GM12878 (cell line): Measurements from ENCODE around the gene DMPK. TPM values are rescaled to one million over a fixed set of nuclear protein-coding genes. Genes with fewer than 3 reads are reported as not detected.
A peak's percentile ranks its signal among the peaks of the same experiment; 100 is the strongest.

ENCODE experiments used
- BCL11A ChIP-seq: IDR thresholded peaks from 2 replicates; pipeline ENCODE4 v1.6.1; 2011; ENCODE audit warnings: low read depth, low read length
- BHLHE40 ChIP-seq, 2 experiments: fragments of 450-650 bp in 1 of 2; IDR thresholded peaks; 2 replicates each; pipeline ENCODE4 v1.6.1; 2011 to 2017; ENCODE audit warnings: low read depth in 2 of 2, borderline replicate concordance in 1 of 2, improper control_type of control experiment in 1 of 2, low read length in 1 of 2, mild to moderate bottlenecking in 1 of 2
- GATAD2B ChIP-seq: fragments of 450-650 bp; conservative IDR thresholded peaks from 2 replicates; pipeline ENCODE4 v1.6.1; 2017; ENCODE audit warnings: low read depth, mild to moderate bottlenecking, moderate library complexity
- JUND ChIP-seq: IDR thresholded peaks from 2 replicates; pipeline ENCODE4 v1.6.1; 2012; ENCODE audit warnings: low read depth, mild to moderate bottlenecking, low read length, improper control_type of control experiment, moderate library complexity
- PAX8 ChIP-seq: fragments of 450-650 bp; IDR thresholded peaks from 2 replicates; pipeline ENCODE4 v1.6.1; 2017; ENCODE audit warnings: mild to moderate bottlenecking, moderate library complexity
- PML ChIP-seq: IDR thresholded peaks from 2 replicates; pipeline ENCODE4 v1.6.1; 2012; ENCODE audit warnings: low read length, inconsistent platforms
- SIN3A ChIP-seq: IDR thresholded peaks from 2 replicates; pipeline ENCODE4 v1.6.1; 2012; ENCODE audit warnings: low read depth, low read length, improper control_type of control experiment
- SMAD5 ChIP-seq: IDR thresholded peaks from 2 replicates; pipeline ENCODE4 v1.6.1; 2016; ENCODE audit warnings: antibody characterized with exemption, low read depth
- SMARCA5 ChIP-seq: fragments of 450-650 bp; IDR thresholded peaks from 2 replicates; pipeline ENCODE4 v1.6.1; 2017; ENCODE audit warnings: mild to moderate bottlenecking
- STAT1 ChIP-seq: fragments of 450-650 bp; conservative IDR thresholded peaks from 2 replicates; pipeline ENCODE4 v1.6.1; 2014; ENCODE audit warnings: antibody characterized with exemption, mild to moderate bottlenecking
- SUZ12 ChIP-seq: fragments of 200-600 bp; sonication (generic); IDR thresholded peaks from one replicate; pipeline ENCODE4 v1.6.1; 2018; ENCODE audit warnings: antibody characterized with exemption, mild to moderate bottlenecking; ENCODE audit not compliant: unreplicated experiment
- ZNF207 ChIP-seq: fragments of 450-650 bp; IDR thresholded peaks from 2 replicates; pipeline ENCODE4 v1.6.1; 2014; ENCODE audit warnings: antibody characterized with exemption, mild to moderate bottlenecking, borderline replicate concordance
- ZNF217 ChIP-seq: fragments of 450-650 bp; IDR thresholded peaks from 2 replicates; pipeline ENCODE4 v1.6.1; 2017; ENCODE audit warnings: antibody characterized with exemption, mild to moderate bottlenecking
- ZZZ3 ChIP-seq: IDR thresholded peaks from 2 replicates; pipeline ENCODE4 v1.6.1; 2011; ENCODE audit warnings: low read depth; ENCODE audit not compliant: control insufficient read depth, insufficient read length
- polyA plus RNA-seq, 11 experiments: library from polyadenylated mRNA; depleted of rRNA in 4 of 11; unstranded in 6 of 11; stranded (reverse) in 5 of 11; fragments of >200 nt; fragmentation: Nextera tagmentation in 4 of 11; fragmentation: Illumina TruSeq in 1 of 11; extraction: Ambion mirVana in 4 of 11; extraction: Trizol in 1 of 11; gene quantifications; 1 replicate in 1 of 11; 2 replicates in 10 of 11; pipeline versions ENCODE4 v1.2.1 to v1.2.3, GENCODE V29; 2011 to 2016; ENCODE audit warnings: inconsistent platforms in 2 of 11, missing spikeins in 2 of 11, low read depth in 1 of 11
- total RNA-seq, 4 experiments: library from RNA; depleted of rRNA in 3 of 4; stranded (reverse); fragments of >200 nt in 3 of 4; fragmentation: Illumina TruSeq in 1 of 4; extraction: Trizol in 1 of 4; gene quantifications; 2 replicates each; pipeline versions ENCODE4 v1.2.1 to v1.2.3, GENCODE V29; 2013 to 2021
- TF ChIP-seq, protein P1 (sequence below): fragments of 450-650 bp; IDR thresholded peaks from 2 replicates; pipeline ENCODE4 v1.6.1; 2017; ENCODE audit warnings: mild to moderate bottlenecking, moderate library complexity
- TF ChIP-seq, protein P2 (sequence below): fragments of 450-650 bp; IDR thresholded peaks from 2 replicates; pipeline ENCODE4 v1.6.1; 2016; ENCODE audit warnings: mild to moderate bottlenecking
- TF ChIP-seq, protein P3 (sequence below): fragments of 450-650 bp; IDR thresholded peaks from 2 replicates; pipeline ENCODE4 v1.6.1; 2016; ENCODE audit warnings: mild to moderate bottlenecking, moderate library complexity, borderline replicate concordance
- TF ChIP-seq, protein P4 (sequence below): IDR thresholded peaks from 2 replicates; pipeline ENCODE4 v1.6.1; 2011; ENCODE audit warnings: borderline replicate concordance, low read depth, mild to moderate bottlenecking, moderate library complexity, low read length; ENCODE audit not compliant: insufficient read depth, poor library complexity, severe bottlenecking
- TF ChIP-seq, protein P5 (sequence below): IDR thresholded peaks from 2 replicates; pipeline ENCODE4 v1.6.1; 2011; ENCODE audit warnings: mild to moderate bottlenecking, low read depth, low read length, moderate library complexity; ENCODE audit not compliant: insufficient replicate concordance

The DMPK gene
- total and polyA plus RNA-seq, 10 of the 15 experiments (the other 5 are each of a cell fraction or from before 2014, with no cell fraction given) = 0.60 to 33.6 (median 5.2) TPM

DNA sequence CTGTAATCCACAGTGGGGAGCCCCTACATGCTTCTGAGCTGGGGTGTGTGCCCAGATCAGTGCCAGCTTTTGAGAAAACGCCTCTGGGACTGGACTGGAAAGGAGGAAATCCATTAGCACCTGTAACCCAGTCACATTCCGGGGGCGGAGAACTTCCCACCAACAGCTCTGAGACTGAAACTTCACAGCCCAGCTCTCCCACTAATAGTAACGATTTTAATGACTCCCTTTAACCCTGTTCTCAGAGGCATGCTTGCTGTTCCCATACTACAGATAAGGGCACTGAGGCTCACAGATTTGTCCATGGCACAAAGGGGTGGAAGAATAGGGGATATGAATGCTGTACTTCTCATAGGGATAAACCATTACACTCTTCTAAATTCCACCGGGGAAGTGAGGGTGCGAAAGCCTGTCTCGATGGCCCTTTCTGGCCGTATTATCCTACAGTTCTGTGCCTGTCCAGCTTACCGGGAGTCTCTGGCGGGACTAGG lies 52.4 kb downstream of the DMPK start (continued):
- TF ChIP-seq, protein P1, sequence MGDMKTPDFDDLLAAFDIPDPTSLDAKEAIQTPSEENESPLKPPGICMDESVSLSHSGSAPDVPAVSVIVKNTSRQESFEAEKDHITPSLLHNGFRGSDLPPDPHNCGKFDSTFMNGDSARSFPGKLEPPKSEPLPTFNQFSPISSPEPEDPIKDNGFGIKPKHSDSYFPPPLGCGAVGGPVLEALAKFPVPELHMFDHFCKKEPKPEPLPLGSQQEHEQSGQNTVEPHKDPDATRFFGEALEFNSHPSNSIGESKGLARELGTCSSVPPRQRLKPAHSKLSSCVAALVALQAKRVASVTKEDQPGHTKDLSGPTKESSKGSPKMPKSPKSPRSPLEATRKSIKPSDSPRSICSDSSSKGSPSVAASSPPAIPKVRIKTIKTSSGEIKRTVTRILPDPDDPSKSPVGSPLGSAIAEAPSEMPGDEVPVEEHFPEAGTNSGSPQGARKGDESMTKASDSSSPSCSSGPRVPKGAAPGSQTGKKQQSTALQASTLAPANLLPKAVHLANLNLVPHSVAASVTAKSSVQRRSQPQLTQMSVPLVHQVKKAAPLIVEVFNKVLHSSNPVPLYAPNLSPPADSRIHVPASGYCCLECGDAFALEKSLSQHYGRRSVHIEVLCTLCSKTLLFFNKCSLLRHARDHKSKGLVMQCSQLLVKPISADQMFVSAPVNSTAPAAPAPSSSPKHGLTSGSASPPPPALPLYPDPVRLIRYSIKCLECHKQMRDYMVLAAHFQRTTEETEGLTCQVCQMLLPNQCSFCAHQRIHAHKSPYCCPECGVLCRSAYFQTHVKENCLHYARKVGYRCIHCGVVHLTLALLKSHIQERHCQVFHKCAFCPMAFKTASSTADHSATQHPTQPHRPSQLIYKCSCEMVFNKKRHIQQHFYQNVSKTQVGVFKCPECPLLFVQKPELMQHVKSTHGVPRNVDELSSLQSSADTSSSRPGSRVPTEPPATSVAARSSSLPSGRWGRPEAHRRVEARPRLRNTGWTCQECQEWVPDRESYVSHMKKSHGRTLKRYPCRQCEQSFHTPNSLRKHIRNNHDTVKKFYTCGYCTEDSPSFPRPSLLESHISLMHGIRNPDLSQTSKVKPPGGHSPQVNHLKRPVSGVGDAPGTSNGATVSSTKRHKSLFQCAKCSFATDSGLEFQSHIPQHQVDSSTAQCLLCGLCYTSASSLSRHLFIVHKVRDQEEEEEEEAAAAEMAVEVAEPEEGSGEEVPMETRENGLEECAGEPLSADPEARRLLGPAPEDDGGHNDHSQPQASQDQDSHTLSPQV = no peak
- TF ChIP-seq BCL11A (0 out of 2 replicates have a peak, but pooled peaks have one; percentile 14), ZNF217 (no peak), SUZ12 (no peak), ZNF207 (no peak), SMAD5 (no peak), SIN3A (no peak), BHLHE40 (IDR thresholded peaks at IDR 0.05; ENCODE audit: borderline replicate concordance in 1 of 2, low read depth in 2 of 2, low read length in 1 of 2) (peak in 1 of 2 experiments; percentile 35; a peak in 1 of 4 replicates), PAX8 (no peak), GATAD2B (peak; percentile 74), STAT1 (no peak), ZZZ3 (no peak), JUND (no peak), SMARCA5 (peak; percentile 95), PML (no peak)
- TF ChIP-seq, protein P2, sequence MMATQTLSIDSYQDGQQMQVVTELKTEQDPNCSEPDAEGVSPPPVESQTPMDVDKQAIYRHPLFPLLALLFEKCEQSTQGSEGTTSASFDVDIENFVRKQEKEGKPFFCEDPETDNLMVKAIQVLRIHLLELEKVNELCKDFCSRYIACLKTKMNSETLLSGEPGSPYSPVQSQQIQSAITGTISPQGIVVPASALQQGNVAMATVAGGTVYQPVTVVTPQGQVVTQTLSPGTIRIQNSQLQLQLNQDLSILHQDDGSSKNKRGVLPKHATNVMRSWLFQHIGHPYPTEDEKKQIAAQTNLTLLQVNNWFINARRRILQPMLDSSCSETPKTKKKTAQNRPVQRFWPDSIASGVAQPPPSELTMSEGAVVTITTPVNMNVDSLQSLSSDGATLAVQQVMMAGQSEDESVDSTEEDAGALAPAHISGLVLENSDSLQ = no peak
- TF ChIP-seq, protein P3, sequence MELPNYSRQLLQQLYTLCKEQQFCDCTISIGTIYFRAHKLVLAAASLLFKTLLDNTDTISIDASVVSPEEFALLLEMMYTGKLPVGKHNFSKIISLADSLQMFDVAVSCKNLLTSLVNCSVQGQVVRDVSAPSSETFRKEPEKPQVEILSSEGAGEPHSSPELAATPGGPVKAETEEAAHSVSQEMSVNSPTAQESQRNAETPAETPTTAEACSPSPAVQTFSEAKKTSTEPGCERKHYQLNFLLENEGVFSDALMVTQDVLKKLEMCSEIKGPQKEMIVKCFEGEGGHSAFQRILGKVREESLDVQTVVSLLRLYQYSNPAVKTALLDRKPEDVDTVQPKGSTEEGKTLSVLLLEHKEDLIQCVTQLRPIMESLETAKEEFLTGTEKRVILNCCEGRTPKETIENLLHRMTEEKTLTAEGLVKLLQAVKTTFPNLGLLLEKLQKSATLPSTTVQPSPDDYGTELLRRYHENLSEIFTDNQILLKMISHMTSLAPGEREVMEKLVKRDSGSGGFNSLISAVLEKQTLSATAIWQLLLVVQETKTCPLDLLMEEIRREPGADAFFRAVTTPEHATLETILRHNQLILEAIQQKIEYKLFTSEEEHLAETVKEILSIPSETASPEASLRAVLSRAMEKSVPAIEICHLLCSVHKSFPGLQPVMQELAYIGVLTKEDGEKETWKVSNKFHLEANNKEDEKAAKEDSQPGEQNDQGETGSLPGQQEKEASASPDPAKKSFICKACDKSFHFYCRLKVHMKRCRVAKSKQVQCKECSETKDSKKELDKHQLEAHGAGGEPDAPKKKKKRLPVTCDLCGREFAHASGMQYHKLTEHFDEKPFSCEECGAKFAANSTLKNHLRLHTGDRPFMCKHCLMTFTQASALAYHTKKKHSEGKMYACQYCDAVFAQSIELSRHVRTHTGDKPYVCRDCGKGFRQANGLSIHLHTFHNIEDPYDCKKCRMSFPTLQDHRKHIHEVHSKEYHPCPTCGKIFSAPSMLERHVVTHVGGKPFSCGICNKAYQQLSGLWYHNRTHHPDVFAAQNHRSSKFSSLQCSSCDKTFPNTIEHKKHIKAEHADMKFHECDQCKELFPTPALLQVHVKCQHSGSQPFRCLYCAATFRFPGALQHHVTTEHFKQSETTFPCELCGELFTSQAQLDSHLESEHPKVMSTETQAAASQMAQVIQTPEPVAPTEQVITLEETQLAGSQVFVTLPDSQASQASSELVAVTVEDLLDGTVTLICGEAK = no peak
- TF ChIP-seq, protein P4, sequence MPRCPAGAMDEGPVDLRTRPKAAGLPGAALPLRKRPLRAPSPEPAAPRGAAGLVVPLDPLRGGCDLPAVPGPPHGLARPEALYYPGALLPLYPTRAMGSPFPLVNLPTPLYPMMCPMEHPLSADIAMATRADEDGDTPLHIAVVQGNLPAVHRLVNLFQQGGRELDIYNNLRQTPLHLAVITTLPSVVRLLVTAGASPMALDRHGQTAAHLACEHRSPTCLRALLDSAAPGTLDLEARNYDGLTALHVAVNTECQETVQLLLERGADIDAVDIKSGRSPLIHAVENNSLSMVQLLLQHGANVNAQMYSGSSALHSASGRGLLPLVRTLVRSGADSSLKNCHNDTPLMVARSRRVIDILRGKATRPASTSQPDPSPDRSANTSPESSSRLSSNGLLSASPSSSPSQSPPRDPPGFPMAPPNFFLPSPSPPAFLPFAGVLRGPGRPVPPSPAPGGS = no peak
- TF ChIP-seq, protein P5, sequence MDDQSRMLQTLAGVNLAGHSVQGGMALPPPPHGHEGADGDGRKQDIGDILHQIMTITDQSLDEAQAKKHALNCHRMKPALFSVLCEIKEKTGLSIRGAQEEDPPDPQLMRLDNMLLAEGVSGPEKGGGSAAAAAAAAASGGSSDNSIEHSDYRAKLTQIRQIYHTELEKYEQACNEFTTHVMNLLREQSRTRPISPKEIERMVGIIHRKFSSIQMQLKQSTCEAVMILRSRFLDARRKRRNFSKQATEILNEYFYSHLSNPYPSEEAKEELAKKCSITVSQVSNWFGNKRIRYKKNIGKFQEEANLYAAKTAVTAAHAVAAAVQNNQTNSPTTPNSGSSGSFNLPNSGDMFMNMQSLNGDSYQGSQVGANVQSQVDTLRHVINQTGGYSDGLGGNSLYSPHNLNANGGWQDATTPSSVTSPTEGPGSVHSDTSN = no peak
